T-helper 17 cell (primary cell): ENCODE results near the gene USP24. TPM values are rescaled to one million over a fixed set of nuclear protein-coding genes. Genes with fewer than 3 reads are reported as not detected.
A peak's percentile ranks its signal among the peaks of the same experiment; 100 is the strongest.
"Not testable (repeated sequence)": the region's sequence is repeated elsewhere in the genome, so short reads cannot be mapped to it uniquely, and the experiment has no call there.

ENCODE experiments used
- ATAC-seq: fragments of 150-1000 bp; cut with Tn5 transposase; 2 replicates; pipeline ENCODE4 v1.10.0; 2021; ENCODE audit warnings: mild to moderate bottlenecking, moderate library complexity
- DNase-seq, 3 donors: peaks; one replicate each; pipeline versions ENCODE4 v3.0.0 to v3.0.0-alpha.2; 2020 to 2021
- H3K9me3 ChIP-seq: one replicate; pipeline ENCODE4 v1.7.0; 2013; ENCODE audit warnings: low read length, mild to moderate bottlenecking; ENCODE audit not compliant: control insufficient read depth, poor library complexity, severe bottlenecking
- H3K27ac Mint-ChIP-seq: one replicate; pipeline ENCODE4 v1.8.0; 2022; ENCODE audit warnings: mild to moderate bottlenecking, moderate library complexity, mixed read lengths
- H3K27me3 Mint-ChIP-seq: one replicate; pipeline ENCODE4 v1.8.0; 2022; ENCODE audit warnings: mixed read lengths
- H3K36me3 Mint-ChIP-seq: one replicate; pipeline ENCODE4 v1.8.0; 2022; ENCODE audit warnings: low read depth, mixed read lengths
- H3K4me1 Mint-ChIP-seq: one replicate; pipeline ENCODE4 v1.8.0; 2022; ENCODE audit warnings: mild to moderate bottlenecking, mixed read lengths
- H3K4me3 Mint-ChIP-seq: one replicate; pipeline ENCODE4 v1.8.0; 2022; ENCODE audit warnings: mild to moderate bottlenecking, moderate library complexity, mixed read lengths
- total RNA-seq, 4 donors: library from RNA in 2 of 4; stranded (reverse) in 2 of 4; gene quantifications; one replicate each; pipeline ENCODE4 v1.2.3 and lab custom pipeline; 2022 to 2026

Gene USP24
- total RNA-seq, 2 donors from 2014 or later, result 69.5 to 82.9 TPM

DNA sequence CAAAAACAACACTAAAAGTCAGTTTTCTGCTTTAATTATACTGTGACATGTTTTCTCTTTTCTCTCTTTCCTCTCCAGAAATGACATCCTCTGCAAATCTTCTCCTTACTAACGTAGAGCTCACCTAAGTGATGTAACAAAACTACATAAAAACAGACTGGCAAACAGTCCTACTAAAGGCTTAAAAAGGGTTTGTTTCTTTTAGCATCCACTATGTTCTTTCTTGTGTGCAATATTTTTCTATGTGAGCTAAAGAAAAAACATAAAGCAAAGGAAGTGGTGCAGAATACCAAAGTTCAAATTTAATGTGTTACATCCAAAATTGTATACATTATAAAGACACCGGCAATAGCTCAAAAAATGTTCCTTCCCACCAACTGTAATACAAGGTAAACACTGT, 14.5 kb downstream of the USP24 start:
- peak overlapping the region; percentile 60 for H3K27ac Mint-ChIP-seq
- ATAC-seq (no peak), DNase-seq (no peak)
- no peaks in the 10 kb centered on the region for H3K27me3 Mint-ChIP-seq
- no peak overlapping the region for H3K4me3 Mint-ChIP-seq
- no peaks in the 10 kb centered on the region for H3K9me3 ChIP-seq
- H3K4me1 Mint-ChIP-seq, result peaks cover 57% of the 10 kb centered on the region
- H3K36me3 Mint-ChIP-seq, result peaks cover 4% of the 10 kb centered on the region

DNA sequence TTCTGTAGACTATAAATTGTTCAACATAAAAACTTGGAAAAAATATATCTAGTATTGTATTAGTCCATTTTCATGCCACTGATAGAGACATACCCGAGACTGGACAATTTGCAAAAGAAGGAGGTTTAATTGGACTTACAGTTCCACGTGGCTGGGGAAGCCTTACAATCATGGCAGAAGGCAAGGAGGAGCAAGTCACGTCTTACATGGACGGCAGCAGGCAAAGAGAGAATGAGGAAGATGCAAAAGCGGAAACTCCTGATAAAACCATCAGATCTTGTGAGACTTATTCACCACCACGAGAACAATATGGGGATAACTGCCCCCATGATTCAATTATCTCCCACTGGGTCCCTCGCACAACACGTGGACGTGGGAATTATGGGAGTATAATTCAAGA, 15.4 kb downstream of the USP24 start:
- H3K4me3 Mint-ChIP-seq, H3K27ac Mint-ChIP-seq, DNase-seq, H3K36me3 Mint-ChIP-seq, ATAC-seq, H3K9me3 ChIP-seq, H3K27me3 Mint-ChIP-seq: not testable (repeated sequence)
- H3K4me1 Mint-ChIP-seq, result peaks cover 61% of the 10 kb centered on the region

DNA sequence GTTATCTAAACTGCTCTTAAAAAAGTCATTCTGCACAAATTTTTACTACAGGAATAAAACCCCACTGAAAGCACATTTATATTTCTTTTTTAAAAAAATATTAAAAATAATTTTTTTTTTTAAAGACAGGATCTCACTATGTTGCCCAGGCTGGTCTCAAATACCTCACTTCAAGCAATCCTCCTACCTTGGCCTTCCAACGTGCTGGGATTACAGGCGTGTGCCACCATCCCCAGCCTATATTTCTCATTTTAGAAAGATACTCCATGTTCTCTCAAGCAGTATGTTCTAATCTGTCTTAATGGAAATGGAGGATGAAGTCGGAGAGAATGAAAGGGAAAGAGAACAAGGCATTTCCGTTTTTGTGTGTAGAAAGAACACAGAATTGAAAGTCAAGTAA, 17.1 kb downstream of the USP24 start:
- Mint-ChIP-seq H3K27ac (no peak overlapping the region), H3K36me3 (peaks cover 4% of the 10 kb centered on the region), H3K4me3 (no peak overlapping the region), H3K27me3 (no peaks in the 10 kb centered on the region), H3K4me1 (peaks cover 67% of the 10 kb centered on the region)
- no peaks in the 10 kb centered on the region for H3K9me3 ChIP-seq
- DNase-seq (no peak), ATAC-seq (no peak)

DNA sequence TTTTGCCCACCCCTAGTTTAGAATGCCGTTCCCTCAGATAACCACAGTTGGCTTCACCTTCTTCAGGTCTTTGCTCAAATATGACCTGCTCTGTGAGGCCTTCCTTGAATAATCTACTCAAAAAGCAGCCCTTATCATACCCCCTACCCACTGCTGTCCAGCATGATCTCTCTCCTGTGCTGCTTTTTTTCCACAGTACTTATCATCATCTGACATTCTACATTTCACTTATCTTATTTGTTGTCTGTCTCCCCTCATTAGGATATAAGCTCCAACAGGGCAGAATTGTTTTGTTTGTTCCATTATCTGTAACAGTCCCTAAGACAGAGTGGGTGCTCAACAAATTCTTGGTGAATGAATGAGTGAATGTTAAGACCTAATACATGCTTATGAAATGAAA, 18.1 kb downstream of the USP24 start:
- DNase-seq (no peak), ATAC-seq (no peak)
- peaks cover 62% of the 10 kb centered on the region for H3K4me1 Mint-ChIP-seq
- peaks cover 4% of the 10 kb centered on the region for H3K36me3 Mint-ChIP-seq
- no peaks in the 10 kb centered on the region for H3K9me3 ChIP-seq
- peak overlapping the region; percentile 79 for H3K27ac Mint-ChIP-seq
- H3K4me3 Mint-ChIP-seq, result peak overlapping the region; percentile 73
- H3K27me3 Mint-ChIP-seq, result no peaks in the 10 kb centered on the region

GRCh38 chr1:55196433-55197035, 18.6 kb downstream of the USP24 start:
- Mint-ChIP-seq H3K4me1 (peaks cover 62% of the 10 kb centered on the region), H3K27ac (peak overlapping the region; percentile 79), H3K36me3 (peaks cover 4% of the 10 kb centered on the region)

DNA sequence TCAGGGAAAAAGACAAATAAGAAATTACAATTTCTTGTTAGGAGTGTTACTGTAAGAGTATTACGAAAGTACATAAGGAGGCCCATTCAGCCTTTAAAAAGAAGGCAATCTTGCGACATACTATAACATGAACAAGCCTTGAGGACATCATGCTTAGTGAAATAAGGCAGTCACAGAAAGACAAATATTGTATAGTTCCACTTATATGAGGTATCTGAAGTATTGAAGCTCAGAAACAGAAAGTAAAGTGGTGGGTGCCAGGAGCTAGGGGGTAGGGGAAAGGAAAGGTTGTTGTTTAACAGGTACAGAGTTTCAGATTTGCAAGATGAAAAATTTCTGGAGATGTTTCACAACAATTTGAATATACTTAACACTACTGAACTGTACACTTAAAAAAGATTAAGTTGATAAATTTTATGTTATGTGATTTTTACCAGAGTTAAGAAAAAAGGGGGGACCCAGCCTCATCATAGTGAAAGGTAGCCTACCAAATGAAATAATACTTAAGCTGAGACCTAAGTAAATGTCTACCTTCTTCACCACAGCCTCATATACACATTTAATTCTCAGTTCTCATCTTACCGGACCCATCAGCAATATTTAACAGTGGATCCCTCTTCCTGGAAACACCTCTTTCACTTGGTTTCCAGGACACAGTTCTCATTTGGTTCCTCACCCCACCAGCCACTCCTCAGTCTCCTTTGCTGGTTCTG, 19.5 kb downstream of the USP24 start:
- Mint-ChIP-seq H3K27me3 (no peaks in the 10 kb centered on the region), H3K36me3 (peaks cover 4% of the 10 kb centered on the region), H3K4me3 (no peak overlapping the region), H3K4me1 (peaks cover 56% of the 10 kb centered on the region), H3K27ac (peak overlapping the region; percentile 79)
- no peak for ATAC-seq
- no peaks in the 10 kb centered on the region for H3K9me3 ChIP-seq
- DNase-seq, result no peak

More at GRCh38 chr1:55196433-55197035, 18.6 kb downstream of the USP24 start:
- ATAC-seq (no peak), DNase-seq (no peak)
- H3K9me3 ChIP-seq, result no peaks in the 10 kb centered on the region
- no peaks in the 10 kb centered on the region for H3K27me3 Mint-ChIP-seq
- H3K4me3 Mint-ChIP-seq, result no peak overlapping the region

DNA sequence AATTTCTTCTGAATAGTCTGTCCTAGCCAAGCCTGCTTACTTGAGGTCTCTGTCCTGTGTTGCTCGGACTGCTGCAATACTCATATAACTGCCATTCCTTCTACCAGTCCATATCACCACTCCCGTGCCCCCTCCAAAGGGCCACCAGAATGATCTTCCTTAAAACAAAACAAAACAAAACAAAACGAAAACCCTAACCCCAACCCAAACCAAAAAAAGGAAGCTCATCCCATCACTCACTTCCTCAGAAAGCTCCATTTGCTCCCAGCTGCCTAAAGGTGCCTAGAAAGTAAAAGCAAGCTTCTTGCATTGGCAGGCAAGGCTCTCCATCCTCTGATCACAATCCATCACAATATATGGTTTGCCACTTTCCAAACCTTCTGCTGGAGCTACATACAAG, 20.3 kb downstream of the USP24 start:
- peaks cover 54% of the 10 kb centered on the region for H3K4me1 Mint-ChIP-seq
- peak overlapping the region; percentile 79 for H3K27ac Mint-ChIP-seq

DNA sequence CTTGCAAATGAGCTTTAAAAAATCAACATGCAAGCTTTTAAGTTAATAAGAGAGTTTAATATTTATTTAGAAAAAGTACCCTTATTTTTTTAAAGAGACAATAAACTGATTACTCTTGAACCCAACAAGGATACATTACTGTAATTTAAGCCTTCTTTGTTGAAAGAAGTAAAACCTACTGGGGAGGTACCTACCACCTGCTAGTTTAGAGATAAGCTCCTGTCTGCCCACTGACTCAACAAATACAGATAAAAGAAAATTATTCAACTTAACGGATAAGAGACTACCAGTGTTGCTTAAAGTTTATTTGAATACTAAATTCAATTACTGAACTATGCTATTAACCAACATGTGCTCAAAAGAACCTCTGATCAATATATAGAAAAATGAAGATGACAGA, 23.1 kb downstream of the USP24 start:
- DNase-seq, result no peak
- peaks cover under 1% of the 10 kb centered on the region for H3K36me3 Mint-ChIP-seq
- H3K27me3 Mint-ChIP-seq, result no peaks in the 10 kb centered on the region
- peaks cover 46% of the 10 kb centered on the region for H3K4me1 Mint-ChIP-seq
- no peak overlapping the region for H3K27ac Mint-ChIP-seq
- no peak for ATAC-seq
- H3K9me3 ChIP-seq, result no peaks in the 10 kb centered on the region
- H3K4me3 Mint-ChIP-seq, result no peak overlapping the region

More for the DNA sequence above, 20.3 kb downstream of the USP24 start:
- H3K9me3 ChIP-seq, result no peaks in the 10 kb centered on the region
- H3K4me3 Mint-ChIP-seq, result no peak overlapping the region
- no peak for ATAC-seq
- DNase-seq, result no peak
- peaks cover 4% of the 10 kb centered on the region for H3K36me3 Mint-ChIP-seq
- H3K27me3 Mint-ChIP-seq, result no peaks in the 10 kb centered on the region

DNA sequence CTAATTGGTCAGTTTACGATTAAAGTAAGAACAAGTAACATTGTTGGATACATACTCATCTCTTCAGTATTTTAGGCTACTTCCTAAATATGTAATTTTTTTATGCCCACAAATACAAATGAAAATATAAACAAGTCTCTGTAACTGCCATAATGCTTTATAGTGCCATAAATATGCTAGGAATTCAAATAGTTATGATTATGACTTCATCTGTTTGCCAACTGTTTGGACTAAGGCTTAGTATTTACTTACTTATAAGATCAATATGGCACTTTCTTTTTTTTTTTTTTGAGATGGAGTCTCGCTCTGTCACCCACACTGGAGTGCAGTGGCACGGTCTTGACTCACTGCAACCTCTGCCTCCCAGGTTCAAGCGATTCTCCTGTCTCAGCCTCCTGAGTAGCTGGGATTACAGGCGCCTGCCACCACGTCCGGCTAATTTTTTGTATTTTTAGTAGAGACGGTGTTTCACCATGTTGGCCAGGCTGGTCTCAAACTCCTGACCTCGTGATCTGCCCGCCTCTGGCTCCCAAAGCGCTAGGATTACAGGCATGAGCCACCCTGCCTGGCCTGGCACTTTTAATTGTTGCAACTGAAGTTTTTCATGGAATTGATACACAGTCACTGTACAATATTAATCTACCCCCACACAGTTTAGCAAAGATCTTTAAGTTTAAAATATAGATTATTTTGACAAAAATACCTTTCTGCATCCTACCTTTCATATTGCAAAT, 23.8 kb downstream of the USP24 start:
- not testable (repeated sequence) for H3K9me3 ChIP-seq, H3K27me3 Mint-ChIP-seq, H3K4me3 Mint-ChIP-seq, H3K36me3 Mint-ChIP-seq, ATAC-seq, DNase-seq, H3K27ac Mint-ChIP-seq
- peaks cover 46% of the 10 kb centered on the region for H3K4me1 Mint-ChIP-seq

GRCh38 chr1:55190109-55190508, 25.1 kb downstream of the USP24 start:
- Mint-ChIP-seq H3K4me3 (no peak overlapping the region), H3K4me1 (peaks cover 37% of the 10 kb centered on the region), H3K36me3 (no peaks in the 10 kb centered on the region), H3K27ac (no peak overlapping the region), H3K27me3 (no peaks in the 10 kb centered on the region)
- ATAC-seq, result no peak
- H3K9me3 ChIP-seq, result no peaks in the 10 kb centered on the region
- no peak for DNase-seq

DNA sequence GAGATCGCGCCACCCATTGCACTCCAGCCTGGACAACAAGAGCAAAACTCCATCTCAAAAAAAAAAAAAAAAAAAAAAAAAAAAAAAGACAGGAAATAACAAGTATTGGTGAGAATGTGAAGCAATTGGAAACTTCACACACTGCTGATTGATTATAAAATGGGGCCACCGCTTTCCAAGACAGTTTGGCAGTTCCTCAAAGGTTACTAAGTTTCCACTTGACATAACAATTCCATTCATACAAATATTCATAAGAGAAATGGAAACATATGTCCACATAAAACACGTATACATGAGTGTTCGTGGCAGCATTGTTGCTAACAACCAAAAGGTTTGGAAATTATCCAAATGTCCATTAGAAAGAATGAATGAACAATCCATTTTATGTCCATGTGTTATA, 26.3 kb downstream of the USP24 start:
- H3K27me3 Mint-ChIP-seq, result no peaks in the 10 kb centered on the region
- no peaks in the 10 kb centered on the region for H3K9me3 ChIP-seq
- ATAC-seq, result no peak
- H3K27ac Mint-ChIP-seq, result peak overlapping the region; percentile 5
- H3K4me3 Mint-ChIP-seq, result no peak overlapping the region
- peaks cover 2% of the 10 kb centered on the region for H3K36me3 Mint-ChIP-seq
- DNase-seq, result no peak
- peaks cover 26% of the 10 kb centered on the region for H3K4me1 Mint-ChIP-seq

DNA sequence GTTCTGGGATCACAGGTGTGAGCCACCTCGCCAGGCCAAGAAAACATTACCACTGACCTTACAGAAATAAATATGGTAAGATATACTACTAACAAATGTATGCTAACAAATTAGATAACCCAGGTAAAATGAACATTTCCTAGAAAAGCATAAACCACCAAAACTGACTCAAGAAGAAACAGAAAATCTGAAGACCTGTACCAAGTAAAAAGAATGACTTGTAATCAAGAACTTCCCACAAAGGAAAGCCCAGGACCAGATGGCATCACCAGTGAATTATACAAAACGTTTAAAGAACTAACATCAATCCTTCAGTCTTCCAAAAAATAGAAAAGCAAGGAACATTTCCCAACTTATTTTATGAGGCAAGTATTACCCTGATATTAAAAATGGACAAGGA, 29.3 kb downstream of the USP24 start:
- no peaks in the 10 kb centered on the region for H3K9me3 ChIP-seq
- Mint-ChIP-seq H3K36me3 (peaks cover 4% of the 10 kb centered on the region), H3K27me3 (no peaks in the 10 kb centered on the region), H3K27ac (no peak overlapping the region), H3K4me3 (no peak overlapping the region), H3K4me1 (peaks cover 23% of the 10 kb centered on the region)
- DNase-seq (no peak), ATAC-seq (no peak)

- no peak overlapping the region for H3K27ac Mint-ChIP-seq
- H3K4me1 Mint-ChIP-seq, result peaks cover 31% of the 10 kb centered on the region
- DNase-seq, result no peak
- no peak overlapping the region for H3K4me3 Mint-ChIP-seq
- no peak for ATAC-seq
- peaks cover 4% of the 10 kb centered on the region for H3K36me3 Mint-ChIP-seq
- H3K27me3 Mint-ChIP-seq, result no peaks in the 10 kb centered on the region
- no peaks in the 10 kb centered on the region for H3K9me3 ChIP-seq
Measured at GRCh38 chr1:55184859-55185258, 30.3 kb downstream of the USP24 start.
